BLaER1 (cell line): ENCODE data around the gene NSMF.

ENCODE experiments used
- H3K27ac ChIP-seq: shearing (Covaris generic); formaldehyde crosslinking; 2 replicates; pipeline ENCODE4 v1.8.1; 2022
- H3K27me3 ChIP-seq: shearing (Covaris generic); formaldehyde crosslinking; 2 replicates; pipeline ENCODE4 v1.8.1; 2022
- H3K36me3 ChIP-seq: shearing (Covaris generic); formaldehyde crosslinking; 2 replicates; pipeline ENCODE4 v1.8.1; 2022
- H3K4me1 ChIP-seq: shearing (Covaris generic); formaldehyde crosslinking; 2 replicates; pipeline ENCODE4 v1.8.1; 2022
- H3K4me2 ChIP-seq: shearing (Covaris generic); formaldehyde crosslinking; 2 replicates; pipeline ENCODE4 v1.8.1; 2022
- H3K4me3 ChIP-seq: shearing (Covaris generic); formaldehyde crosslinking; 2 replicates; pipeline ENCODE4 v1.8.1; 2022
- H3K9ac ChIP-seq: shearing (Covaris generic); formaldehyde crosslinking; 2 replicates; pipeline ENCODE4 v1.8.1; 2022
- H3K9me3 ChIP-seq: shearing (Covaris generic); formaldehyde crosslinking; 2 replicates; pipeline ENCODE4 v1.8.1; 2022
- H4K20me1 ChIP-seq: shearing (Covaris generic); formaldehyde crosslinking; 2 replicates; pipeline ENCODE4 v1.8.1; 2022
- Cebpa-rat ChIP-seq: shearing (Covaris generic); IDR thresholded peaks from 2 replicates; pipeline ENCODE4 v1.8.1; 2022

NSMF gene

GRCh38 chr9:137407590-137408300, 51.4 kb downstream of the NSMF start:
- TF ChIP-seq Cebpa-rat, result no peak
- H4K20me1 ChIP-seq, result peaks cover 83% of the 10 kb centered on the region
- H3K4me3 ChIP-seq, result peak overlapping the region; percentile 47; the same call in 1 of the 2 replicates
- peaks cover 18% of the 10 kb centered on the region; the same call in 1 of the 2 replicates for H3K27me3 ChIP-seq
- H3K27ac ChIP-seq, result no peak overlapping the region
- H3K4me2 ChIP-seq, result peak overlapping the region; percentile 98
- peaks cover 71% of the 10 kb centered on the region for H3K4me1 ChIP-seq
- H3K9ac ChIP-seq, result peak overlapping the region; percentile 53; the same call in 1 of the 2 replicates
- peaks cover 9% of the 10 kb centered on the region; the same call in 1 of the 2 replicates for H3K36me3 ChIP-seq
- H3K9me3 ChIP-seq, result peaks cover 9% of the 10 kb centered on the region

GRCh38 chr9:137406876-137407589, 52.1 kb downstream of the NSMF start:
- Histone ChIP-seq H3K4me1 (peaks cover 64% of the 10 kb centered on the region), H3K9ac (peak overlapping the region; percentile 53; the same call in 1 of the 2 replicates), H3K27me3 (peaks cover 18% of the 10 kb centered on the region; the same call in 1 of the 2 replicates), H3K36me3 (peaks cover 16% of the 10 kb centered on the region), H3K27ac (no peak overlapping the region), H3K4me2 (peak overlapping the region; percentile 98), H4K20me1 (peaks cover 76% of the 10 kb centered on the region), H3K9me3 (peaks cover 16% of the 10 kb centered on the region), H3K4me3 (peak overlapping the region; percentile 47)
- no peak for TF ChIP-seq Cebpa-rat

GRCh38 chr9:137406085-137406760, 52.9 kb downstream of the NSMF start:
- Histone ChIP-seq H3K4me3 (no peak overlapping the region), H3K27ac (no peak overlapping the region), H4K20me1 (peaks cover 70% of the 10 kb centered on the region), H3K4me2 (peak overlapping the region; percentile 98), H3K27me3 (peaks cover 18% of the 10 kb centered on the region; the same call in 1 of the 2 replicates), H3K9ac (no peak overlapping the region), H3K9me3 (peaks cover 24% of the 10 kb centered on the region), H3K36me3 (peaks cover 24% of the 10 kb centered on the region), H3K4me1 (peaks cover 56% of the 10 kb centered on the region)
- TF ChIP-seq Cebpa-rat, result no peak

- H3K27ac ChIP-seq, result no peak overlapping the region
- H3K27me3 ChIP-seq, result peaks cover 18% of the 10 kb centered on the region; the same call in 1 of the 2 replicates
- peaks cover 29% of the 10 kb centered on the region for H3K9me3 ChIP-seq
- no peak overlapping the region for H3K9ac ChIP-seq
- H3K36me3 ChIP-seq, result peaks cover 24% of the 10 kb centered on the region
- TF ChIP-seq Cebpa-rat, result no peak
- H3K4me3 ChIP-seq, result no peak overlapping the region
- no peak overlapping the region for H3K4me2 ChIP-seq
- peaks cover 65% of the 10 kb centered on the region for H4K20me1 ChIP-seq
- H3K4me1 ChIP-seq, result peaks cover 55% of the 10 kb centered on the region
These were observed 53.5 kb downstream of the NSMF start for GRCh38 chr9:137405677-137406081.

- Histone ChIP-seq H3K27me3 (peaks cover 18% of the 10 kb centered on the region; the same call in 1 of the 2 replicates), H3K36me3 (peaks cover 24% of the 10 kb centered on the region), H3K9me3 (peaks cover 29% of the 10 kb centered on the region), H3K4me2 (no peak overlapping the region), H3K4me3 (no peak overlapping the region), H3K9ac (no peak overlapping the region), H3K27ac (no peak overlapping the region), H4K20me1 (peaks cover 59% of the 10 kb centered on the region), H3K4me1 (peaks cover 55% of the 10 kb centered on the region)
- no peak for TF ChIP-seq Cebpa-rat
These were observed 54.1 kb downstream of the NSMF start for GRCh38 chr9:137404961-137405567.

- no peak for TF ChIP-seq Cebpa-rat
- H3K36me3 ChIP-seq, result peaks cover 29% of the 10 kb centered on the region
- H3K27ac ChIP-seq, result no peak overlapping the region
- H3K4me1 ChIP-seq, result peaks cover 55% of the 10 kb centered on the region
- peaks cover 47% of the 10 kb centered on the region for H4K20me1 ChIP-seq
- no peak overlapping the region for H3K9ac ChIP-seq
- no peak overlapping the region for H3K4me2 ChIP-seq
- H3K4me3 ChIP-seq, result no peak overlapping the region
- H3K9me3 ChIP-seq, result peaks cover 38% of the 10 kb centered on the region
- H3K27me3 ChIP-seq, result peaks cover 18% of the 10 kb centered on the region; the same call in 1 of the 2 replicates
These were observed 55.9 kb downstream of the NSMF start for GRCh38 chr9:137403269-137403668.

- Histone ChIP-seq H4K20me1 (peaks cover 44% of the 10 kb centered on the region), H3K27ac (no peak overlapping the region), H3K4me3 (no peak overlapping the region), H3K27me3 (peaks cover 15% of the 10 kb centered on the region; the same call in 1 of the 2 replicates), H3K4me2 (no peak overlapping the region), H3K9ac (no peak overlapping the region), H3K36me3 (peaks cover 29% of the 10 kb centered on the region), H3K4me1 (peaks cover 55% of the 10 kb centered on the region), H3K9me3 (peaks cover 44% of the 10 kb centered on the region)
- TF ChIP-seq Cebpa-rat, result no peak
These were observed 56.4 kb downstream of the NSMF start for GRCh38 chr9:137402746-137403145.

- H3K9me3 ChIP-seq, result peaks cover 58% of the 10 kb centered on the region
- no peak overlapping the region for H3K4me3 ChIP-seq
- H3K27me3 ChIP-seq, result no peaks in the 10 kb centered on the region
- peaks cover 70% of the 10 kb centered on the region for H3K4me1 ChIP-seq
- H3K27ac ChIP-seq, result peak overlapping the region; percentile 44; the same call in 1 of the 2 replicates
- H3K4me2 ChIP-seq, result peak overlapping the region; percentile 82
- H3K9ac ChIP-seq, result no peak overlapping the region
- TF ChIP-seq Cebpa-rat, result no peak
- H3K36me3 ChIP-seq, result peaks cover 37% of the 10 kb centered on the region
- H4K20me1 ChIP-seq, result peaks cover 18% of the 10 kb centered on the region
These were observed 60.3 kb downstream of the NSMF start for GRCh38 chr9:137398561-137399468.
